D721Med (cell line): ENCODE results near the gene MATN3.
"Not testable (repeated sequence)": the region's sequence is repeated elsewhere in the genome, so short reads cannot be mapped to it uniquely, and the experiment has no call there.

ENCODE experiments used
- DNase-seq: peaks from one replicate; pipeline ENCODE4 v3.0.0; 2011; ENCODE audit warnings: low spot score; ENCODE audit not compliant: insufficient read length
- FAIRE-seq: peaks from 2 replicates; lab custom pipeline; 2011; peaks lifted over from hg19 to GRCh38; lab: Jason Lieb, UNC
- TF ChIP-seq, protein P1 (sequence below): IDR thresholded peaks from 2 replicates; pipeline ENCODE4 v1.5.1; 2012; ENCODE audit warnings: mild to moderate bottlenecking, control low read depth; ENCODE audit not compliant: insufficient read depth; ENCODE audit errors: missing control alignments

MATN3 gene

DNA sequence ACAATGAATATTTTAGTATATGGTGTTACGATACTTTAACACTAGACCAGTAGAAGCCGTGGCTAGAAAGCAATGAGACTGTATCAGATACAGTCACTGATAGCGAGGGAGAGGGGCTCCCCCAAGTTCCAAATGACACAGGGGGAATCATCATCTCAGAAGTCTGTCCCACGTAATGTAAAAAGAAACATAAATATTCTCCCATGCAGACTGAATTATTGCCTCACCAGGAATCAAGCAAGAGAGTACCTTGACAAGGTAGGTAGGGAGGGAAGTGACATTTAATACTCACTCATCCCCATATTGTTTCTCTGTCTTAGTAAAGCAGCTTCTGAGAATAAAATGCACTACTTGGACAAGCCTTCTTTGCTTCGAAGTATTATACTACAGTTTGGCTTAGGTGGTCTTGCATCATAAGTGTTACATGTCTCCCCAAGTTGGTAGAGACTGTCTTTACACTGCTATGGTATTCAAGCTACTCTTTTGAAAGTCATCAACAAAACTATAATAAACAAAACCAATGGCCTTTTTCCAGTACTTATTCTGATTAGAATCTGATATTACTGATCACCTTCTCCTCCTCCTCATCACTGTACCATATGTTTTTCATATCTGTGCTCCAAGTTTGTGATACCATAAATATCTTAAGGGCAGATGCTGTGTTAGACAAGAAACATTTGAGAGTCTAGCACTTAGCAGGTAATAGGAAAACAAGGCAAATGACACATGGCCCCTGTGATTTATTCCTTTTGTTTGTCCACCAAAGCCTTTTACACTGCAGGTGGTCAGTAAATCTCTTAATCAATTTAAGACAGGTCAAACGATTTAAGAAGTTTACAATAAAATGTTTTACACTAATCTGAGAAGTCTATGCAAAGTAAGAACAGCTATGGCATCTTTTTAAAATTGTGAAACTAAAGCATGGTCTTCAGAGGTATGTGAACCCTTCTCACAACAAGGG is 36.3 kb upstream of the MATN3 start:
- no peak for FAIRE-seq
- TF ChIP-seq, protein P1, sequence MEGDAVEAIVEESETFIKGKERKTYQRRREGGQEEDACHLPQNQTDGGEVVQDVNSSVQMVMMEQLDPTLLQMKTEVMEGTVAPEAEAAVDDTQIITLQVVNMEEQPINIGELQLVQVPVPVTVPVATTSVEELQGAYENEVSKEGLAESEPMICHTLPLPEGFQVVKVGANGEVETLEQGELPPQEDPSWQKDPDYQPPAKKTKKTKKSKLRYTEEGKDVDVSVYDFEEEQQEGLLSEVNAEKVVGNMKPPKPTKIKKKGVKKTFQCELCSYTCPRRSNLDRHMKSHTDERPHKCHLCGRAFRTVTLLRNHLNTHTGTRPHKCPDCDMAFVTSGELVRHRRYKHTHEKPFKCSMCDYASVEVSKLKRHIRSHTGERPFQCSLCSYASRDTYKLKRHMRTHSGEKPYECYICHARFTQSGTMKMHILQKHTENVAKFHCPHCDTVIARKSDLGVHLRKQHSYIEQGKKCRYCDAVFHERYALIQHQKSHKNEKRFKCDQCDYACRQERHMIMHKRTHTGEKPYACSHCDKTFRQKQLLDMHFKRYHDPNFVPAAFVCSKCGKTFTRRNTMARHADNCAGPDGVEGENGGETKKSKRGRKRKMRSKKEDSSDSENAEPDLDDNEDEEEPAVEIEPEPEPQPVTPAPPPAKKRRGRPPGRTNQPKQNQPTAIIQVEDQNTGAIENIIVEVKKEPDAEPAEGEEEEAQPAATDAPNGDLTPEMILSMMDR, result no peak
- no peak for DNase-seq

DNA sequence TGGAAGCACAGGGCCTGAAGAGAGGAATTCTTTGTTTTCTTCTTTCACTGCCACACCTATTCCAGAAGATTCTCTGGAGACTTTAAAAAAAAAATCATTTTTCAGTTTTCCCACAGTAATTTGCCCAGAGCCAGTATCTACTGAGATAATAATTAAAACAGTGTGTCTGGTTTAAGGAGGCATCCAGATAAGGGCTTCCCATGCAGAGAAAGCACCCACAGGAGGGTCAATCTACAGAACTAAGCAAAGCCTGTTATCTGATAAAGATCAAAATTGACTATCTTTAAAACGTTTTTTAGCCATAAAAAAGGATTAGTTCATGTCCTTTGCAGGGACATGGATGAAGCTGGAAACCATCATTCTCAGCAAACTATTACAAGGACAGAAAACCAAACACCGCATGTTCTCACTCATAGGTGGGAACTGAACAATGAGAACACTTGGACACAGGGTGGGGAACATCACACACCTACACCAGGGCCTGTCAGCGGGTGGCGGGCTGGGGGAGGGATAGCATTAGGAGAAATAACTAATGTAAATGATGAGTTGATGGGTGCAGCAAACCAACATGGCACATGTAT is 33.3 kb upstream of the MATN3 start:
- FAIRE-seq, result not testable (repeated sequence)

DNA sequence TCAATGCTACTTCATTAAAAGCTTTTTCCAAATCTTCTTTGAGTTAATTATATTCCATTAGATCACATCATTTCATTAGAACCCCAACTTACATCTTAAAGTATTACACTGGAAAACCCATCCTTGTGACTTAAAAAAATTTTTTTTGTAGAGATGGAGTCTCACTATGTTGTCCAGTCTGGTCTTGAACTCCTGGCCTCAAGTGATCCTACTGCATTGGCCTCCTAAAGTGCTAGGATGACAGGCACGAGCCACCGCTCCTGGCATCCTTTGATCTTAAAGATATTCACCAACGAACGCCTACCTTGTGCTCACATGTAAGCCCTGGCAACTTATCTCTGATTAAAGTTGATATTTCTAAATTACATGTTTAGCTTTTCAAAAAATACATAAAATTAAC is 32.3 kb upstream of the MATN3 start:
- FAIRE-seq (no peak), DNase-seq (no peak)
- TF ChIP-seq, protein P1, result no peak

More for the DNA sequence above, 33.3 kb upstream of the MATN3 start:
- DNase-seq, result not testable (repeated sequence)

DNA sequence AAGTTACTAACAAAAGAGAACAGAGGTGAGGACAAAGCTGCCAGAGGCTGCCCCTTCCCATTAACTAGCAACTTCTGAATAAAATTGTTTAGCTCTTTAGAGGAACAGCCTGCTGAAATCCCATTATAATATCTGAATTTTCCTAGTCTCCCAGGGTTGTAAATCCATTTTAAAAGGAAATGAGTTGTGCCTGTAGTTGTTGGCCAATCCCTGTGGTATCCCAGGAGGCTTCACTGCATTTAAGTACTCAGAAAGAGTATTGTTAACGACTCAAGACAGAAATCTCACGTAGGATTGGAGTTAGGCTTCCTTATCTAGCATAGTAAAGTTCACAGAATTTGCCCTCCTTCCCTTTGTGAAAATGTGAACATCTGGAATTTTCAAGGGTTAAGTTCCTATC is 30.1 kb upstream of the MATN3 start:
- DNase-seq, result no peak
- TF ChIP-seq, protein P1, result no peak
- FAIRE-seq, result no peak

DNA sequence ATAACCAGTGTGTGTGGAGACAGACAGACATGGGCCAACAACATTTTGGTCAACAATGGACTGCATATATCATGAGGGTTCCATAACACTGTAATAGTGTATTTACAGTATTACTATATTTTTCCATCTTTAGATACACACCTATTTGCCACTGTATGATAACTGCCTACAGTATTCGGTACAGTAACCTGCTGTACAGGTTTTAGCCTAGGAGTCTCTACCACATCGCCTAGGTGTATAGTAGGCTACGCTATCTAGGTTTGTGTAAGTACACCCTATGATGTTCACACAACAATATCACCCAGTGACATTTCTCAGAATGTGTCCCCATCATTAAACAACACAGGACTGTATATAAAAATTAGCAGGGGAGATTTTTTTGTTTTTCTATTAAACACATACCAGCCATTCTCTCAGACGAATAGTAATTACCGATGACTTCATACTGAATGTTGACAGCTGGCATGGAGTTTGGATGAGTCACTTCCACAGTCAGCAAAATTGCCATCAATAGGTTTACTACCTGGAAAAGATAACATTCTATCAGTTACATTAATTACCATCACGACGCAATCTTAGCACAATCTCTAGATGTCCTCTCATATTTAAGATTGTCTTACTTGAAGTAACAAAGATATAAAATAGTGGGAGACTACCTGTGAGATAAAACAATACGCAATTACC is 28.2 kb upstream of the MATN3 start:
- DNase-seq (no peak), FAIRE-seq (no peak)
- TF ChIP-seq, protein P1, result no peak

DNA sequence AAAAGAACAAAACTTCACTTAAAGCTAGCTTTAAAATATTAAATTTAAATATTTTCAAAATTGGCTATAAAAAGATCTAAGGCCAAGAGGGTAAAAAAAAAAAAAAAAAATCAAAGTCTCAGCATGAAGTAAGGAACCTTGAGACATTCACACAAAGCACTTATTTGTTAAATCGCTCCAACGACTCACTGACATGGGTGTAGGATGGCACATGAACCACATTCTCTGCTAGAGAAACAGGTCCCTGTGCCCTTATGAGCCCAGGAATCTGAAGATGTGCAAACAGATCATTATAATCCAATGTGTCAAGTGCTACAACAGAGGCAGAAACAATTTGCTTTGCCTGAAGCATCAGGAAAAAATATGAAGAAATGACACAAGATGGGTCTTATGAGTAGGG is 25.2 kb upstream of the MATN3 start:
- TF ChIP-seq, protein P1, result no peak
- FAIRE-seq (no peak), DNase-seq (no peak)

DNA sequence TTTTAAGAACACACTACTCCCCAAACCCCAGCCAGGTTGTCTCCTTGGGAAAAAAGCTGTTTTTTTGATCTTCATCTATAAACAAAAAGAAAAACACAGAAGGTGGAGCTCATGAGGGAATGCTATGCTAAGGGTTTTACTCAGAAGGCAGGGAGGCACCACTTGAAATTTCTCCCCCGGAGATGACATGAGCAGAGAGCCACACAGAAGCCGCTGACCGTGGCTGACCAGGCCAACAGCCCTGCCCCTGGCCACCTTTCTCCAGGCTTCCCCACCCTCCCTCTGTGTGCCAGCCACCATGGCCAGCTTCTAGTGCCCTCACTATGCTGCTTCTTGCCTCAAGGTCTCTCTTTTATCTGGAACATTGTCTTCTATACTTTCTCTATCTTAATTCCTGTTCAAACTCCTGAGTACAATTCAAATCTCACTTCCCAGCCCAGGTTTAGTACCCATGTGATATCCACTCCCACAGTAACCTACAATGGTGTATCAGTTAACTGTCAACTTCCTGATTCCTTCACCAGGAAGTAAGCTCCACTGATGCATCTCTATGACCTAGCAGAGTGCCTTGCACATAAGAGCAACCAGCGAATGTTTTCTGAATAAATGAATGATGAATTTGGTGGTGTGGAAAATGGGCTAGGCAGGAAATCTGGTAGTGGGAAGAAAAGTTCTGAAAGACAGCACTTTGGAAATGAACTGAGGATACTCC is 23.6 kb upstream of the MATN3 start:
- FAIRE-seq (no peak), DNase-seq (no peak)
- TF ChIP-seq, protein P1, result no peak
